Renal cortical epithelial cell (primary cell): Measurements from ENCODE around the gene PCED1A. TPM values are rescaled to one million over a fixed set of nuclear protein-coding genes. Genes with fewer than 3 reads are reported as not detected.
"Not testable (repeated sequence)": the region's sequence is repeated elsewhere in the genome, so short reads cannot be mapped to it uniquely, and the experiment has no call there.

Experiments
- DNase-seq: peaks from one replicate; pipeline ENCODE4 v3.0.0-alpha.2; 2011; ENCODE audit warnings: low read depth
- total RNA-seq: library from RNA; depleted of rRNA; stranded (reverse); fragments of >200 nt; gene quantifications from 2 replicates; pipeline ENCODE4 v1.2.3, GENCODE V29; 2014

The PCED1A gene
- total RNA-seq, 1 donor from 2014 or later, result 33.5 TPM

DNA sequence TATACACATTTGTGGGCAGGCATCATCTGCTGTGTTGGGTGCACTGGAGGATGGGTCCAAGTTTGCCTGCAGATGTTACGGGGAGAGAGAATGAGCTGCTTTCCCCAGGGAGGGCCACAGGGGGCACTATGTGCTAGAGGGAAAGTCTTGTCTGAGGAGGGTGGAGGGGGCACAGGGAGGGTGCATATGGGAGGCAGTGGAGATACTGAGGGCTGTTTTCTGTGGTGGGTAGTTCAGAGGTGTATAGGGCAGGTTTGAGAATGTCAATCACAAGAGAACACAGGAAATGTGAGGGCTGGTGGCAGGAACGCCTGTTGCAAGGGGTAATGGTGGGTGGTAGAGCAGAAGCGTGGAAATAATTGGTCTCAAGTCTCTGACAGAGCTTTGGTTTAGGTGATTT lies 25.2 kb upstream of the PCED1A start:
- DNase-seq, result no peak

- DNase-seq, result no peak
Measured at GRCh38 chr20:2865101-2865500, 24.6 kb upstream of the PCED1A start.

GRCh38 chr20:2864626-2865025 lies 24.2 kb upstream of the PCED1A start:
- no peak for DNase-seq

DNA sequence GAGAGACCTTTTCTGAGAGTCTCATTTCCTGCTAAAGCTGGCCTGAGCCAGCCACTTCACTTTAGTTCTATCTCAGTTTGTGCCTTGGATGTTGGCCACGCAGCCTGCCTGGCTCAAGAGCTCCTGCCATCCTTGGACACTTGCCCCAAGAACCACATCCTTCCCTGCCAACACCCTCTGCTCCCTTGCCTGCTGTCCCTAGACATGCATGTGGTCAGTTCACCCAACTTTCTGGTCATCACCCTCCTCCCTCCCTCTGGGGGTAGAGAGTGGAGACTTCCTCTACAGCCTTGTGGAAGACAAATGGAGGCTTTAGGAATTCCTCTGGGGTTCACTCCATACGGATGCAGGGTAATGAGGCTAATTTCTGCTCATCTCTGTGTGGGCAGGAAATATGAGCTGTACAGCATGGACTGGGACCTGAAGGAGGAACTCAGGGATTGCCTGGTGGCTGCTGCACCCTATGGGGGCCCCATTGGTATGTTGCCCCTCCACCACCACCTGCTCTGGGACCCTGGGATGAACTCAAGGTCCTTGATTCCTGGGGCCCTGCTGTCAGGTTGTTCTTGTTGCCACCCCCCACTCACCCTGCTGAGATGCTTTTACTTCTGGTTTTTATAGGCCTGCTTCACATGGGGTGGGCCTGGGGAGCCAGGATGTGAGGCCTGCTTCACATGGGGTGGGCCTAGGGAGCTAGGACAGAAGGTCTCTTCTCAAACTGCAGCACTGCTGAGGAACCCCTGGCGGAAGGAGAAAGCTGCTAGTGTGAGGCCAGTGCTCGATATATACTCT lies 19.1 kb upstream of the PCED1A start:
- DNase-seq, result no peak

DNA sequence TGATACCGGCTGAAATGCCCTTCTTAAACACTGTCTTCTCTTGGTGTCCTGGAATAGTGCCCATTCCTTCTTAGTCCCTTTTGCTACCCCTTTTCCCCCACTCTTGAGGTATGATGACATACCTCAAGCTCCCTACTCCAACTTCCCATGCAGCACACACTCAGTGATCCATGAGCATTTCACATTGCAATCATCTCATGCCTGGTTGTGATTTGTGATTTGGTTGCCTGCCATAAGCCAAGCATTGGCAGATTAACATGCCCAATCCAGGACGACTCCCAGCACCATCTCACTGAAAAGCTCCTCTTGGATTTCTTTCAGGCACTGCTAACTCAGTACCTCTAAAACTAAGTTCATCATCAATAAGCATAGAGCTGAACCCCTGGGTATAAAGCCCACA lies 18.1 kb upstream of the PCED1A start:
- no peak for DNase-seq

DNA sequence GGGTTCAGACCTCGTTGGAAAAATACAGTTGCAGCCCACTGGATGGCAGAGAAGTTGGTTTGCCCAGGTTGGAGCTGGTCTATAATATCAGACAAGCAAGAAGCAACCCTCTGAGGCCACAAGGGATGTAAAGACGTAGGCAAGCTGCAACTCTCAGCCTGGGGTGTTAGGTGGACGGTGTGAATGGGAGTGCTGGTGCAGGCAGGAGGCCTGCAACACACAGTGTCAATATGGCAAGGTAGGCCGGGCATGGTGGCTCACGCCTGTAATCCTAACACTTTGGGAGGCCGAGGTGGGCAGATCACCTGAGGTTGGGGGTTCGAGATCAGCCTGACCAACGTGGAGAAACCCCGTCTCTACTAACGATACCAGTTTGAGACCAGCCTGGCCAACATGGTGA lies 10.6 kb upstream of the PCED1A start:
- DNase-seq, result no peak

- DNase-seq, result no peak
Measured at GRCh38 chr20:2849529-2849928, 9.1 kb upstream of the PCED1A start.

DNA sequence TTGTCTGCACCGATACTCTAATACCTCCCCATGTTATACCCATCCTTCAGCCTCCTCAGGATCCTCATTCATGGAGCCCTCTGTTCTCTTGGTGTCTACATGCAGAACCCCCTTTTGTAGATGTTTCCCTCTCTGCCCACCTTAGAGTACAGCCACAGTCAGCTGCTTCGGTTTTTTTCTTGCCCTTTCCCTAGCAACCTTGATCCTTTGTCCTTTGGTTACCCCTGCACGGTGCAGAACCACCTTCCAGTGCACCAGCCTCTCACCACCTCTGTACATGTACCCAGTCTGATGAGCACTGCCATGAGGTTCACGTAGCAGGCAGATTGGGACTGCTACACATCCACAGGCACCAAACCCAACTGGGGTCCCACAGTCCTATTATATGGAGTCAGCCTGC lies 7.3 kb upstream of the PCED1A start:
- no peak for DNase-seq

- DNase-seq, result no peak
Measured at GRCh38 chr20:2846698-2847097, 6.2 kb upstream of the PCED1A start.

- DNase-seq, result no peak
Measured at GRCh38 chr20:2845607-2846006, 5.2 kb upstream of the PCED1A start.

- peak; percentile 15 for DNase-seq
Measured at GRCh38 chr20:2840967-2841531, 594 bp upstream of the PCED1A start.

GRCh38 chr20:2839732-2840137 lies 720 bp downstream of the PCED1A start:
- DNase-seq, result no peak

DNA sequence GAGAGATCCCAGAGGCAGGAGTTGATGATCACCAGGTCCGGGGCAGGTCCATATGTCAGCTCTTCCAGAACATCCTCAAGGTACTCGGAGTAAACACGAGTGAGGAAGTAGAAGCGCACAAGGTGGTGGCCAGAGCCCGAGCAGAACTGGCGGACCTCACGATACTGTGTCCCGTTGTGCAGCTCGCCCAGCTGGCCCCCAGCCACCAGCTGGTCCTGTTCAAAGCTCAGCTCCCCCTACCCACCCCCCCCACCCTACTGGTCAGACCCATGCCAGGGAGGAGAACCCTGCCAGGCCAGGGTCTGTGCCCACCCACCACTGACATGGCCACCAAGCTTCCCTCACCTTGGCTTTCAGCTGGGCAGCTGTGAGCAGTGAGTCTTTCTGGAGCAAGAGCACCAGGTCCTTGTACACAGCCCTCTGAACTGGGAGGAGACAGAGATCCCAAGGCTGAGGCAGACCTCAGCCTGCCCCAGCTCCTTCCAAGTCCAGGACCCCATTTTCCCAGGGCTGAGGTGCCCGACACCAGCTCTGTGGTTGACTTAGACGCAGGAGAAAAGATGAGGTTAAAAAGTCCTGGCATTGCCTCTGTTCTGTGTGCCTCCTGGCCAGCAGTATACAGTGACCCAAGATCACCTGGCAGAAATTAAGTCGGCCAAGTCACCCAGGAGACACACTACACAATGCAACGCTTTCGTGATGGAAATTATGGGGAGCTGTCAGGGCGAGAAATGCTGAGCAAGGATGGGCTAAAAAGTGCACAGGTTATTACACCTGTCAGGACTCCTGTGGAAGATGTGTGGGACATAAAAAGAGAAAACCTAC lies 1.4 kb downstream of the PCED1A start:
- no peak for DNase-seq

- DNase-seq, result no peak
Measured at GRCh38 chr20:2838170-2838797, 2.2 kb downstream of the PCED1A start.

GRCh38 chr20:2837221-2837960 lies 3.1 kb downstream of the PCED1A start:
- DNase-seq, result no peak

- DNase-seq, result no peak
Measured at GRCh38 chr20:2836035-2836434, 4.4 kb downstream of the PCED1A start.

- DNase-seq, result no peak
Measured at GRCh38 chr20:2835331-2835796, 5.1 kb downstream of the PCED1A start.

DNA sequence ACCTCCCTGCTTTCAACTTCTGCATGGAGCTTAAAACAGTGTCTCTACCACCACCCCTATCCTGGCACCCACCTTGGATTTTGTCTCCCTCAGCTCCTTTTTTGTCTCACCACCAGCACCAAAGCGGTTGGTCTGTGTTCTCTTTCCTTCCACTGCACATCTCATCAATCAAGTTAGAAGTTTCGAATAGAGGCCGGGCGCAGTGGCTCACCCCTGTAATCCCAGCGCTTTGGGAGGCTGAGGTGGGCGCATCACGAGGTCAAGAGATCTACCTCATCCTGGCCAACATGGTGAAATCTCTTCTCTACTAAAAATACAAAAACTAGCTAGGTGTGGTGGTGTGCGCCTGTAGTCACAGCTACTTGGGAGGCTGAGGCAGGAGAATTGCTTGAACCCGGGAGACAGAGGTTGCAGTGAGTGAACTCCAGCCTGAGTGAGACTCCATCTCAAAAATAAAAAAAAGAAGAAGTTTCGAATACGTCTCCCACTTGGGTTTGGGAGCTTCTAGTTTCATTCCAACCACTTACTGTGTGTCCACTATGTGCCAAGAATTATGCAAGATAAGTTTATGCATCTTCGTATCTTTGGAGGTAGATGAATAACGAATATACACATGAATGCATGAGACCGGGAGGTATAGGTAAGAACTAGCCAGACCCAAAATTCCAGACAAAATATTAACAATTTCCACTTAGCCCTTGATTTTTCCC lies 5.9 kb downstream of the PCED1A start:
- DNase-seq, result no peak

GRCh38 chr20:2833761-2834160 lies 6.7 kb downstream of the PCED1A start:
- no peak for DNase-seq

DNA sequence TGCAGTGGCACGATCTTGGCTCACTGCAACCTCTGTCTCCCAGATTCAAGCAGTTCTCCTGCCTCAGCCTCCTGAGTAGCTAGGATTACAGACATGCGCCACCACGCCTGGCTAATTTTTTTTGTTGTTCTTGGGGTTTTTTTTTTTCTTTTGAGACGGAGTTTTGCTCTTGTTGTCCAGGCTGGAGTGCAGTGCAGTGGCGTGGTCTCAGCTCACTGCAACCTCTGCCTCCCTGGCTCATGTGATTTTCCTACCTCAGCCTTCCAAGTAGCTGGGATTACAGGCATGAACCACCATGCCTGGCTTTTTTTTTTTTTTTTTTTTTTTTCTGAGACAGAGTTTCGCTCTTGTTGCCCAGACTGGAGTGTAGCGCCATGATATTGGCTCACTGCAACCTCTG lies 9.2 kb downstream of the PCED1A start:
- DNase-seq, result not testable (repeated sequence)

GRCh38 chr20:2829376-2829775 lies 11.1 kb downstream of the PCED1A start:
- DNase-seq, result no peak
